ENCODE measurements around the gene KIF20A.
A peak's percentile ranks its signal among the peaks of the same experiment; 100 is the strongest.

Gene KIF20A

DNA sequence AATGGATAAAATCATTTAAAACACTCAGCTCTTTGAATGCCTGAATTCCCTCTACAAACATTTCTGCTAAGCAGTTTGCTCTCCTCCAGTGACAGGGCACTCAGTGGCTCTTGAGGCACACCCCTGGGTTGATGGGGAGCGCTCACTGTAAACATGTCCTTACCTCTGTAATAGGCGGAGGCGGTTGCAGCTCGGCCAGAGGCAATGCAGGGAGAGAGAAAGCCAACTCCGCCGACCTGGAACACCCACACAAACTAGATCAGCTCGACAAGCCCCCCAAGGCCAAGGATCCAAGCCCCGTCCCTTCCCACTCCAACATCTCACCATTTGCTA lies 33.9 kb downstream of the KIF20A start:
- no peak for TF ChIP-seq CTCF (conservative IDR thresholded peaks at IDR 0.05; ENCODE audit: low read depth, low read length)
- H2AFZ ChIP-seq (ENCODE audit: low read depth) = peak overlapping the region; percentile 87
- peaks cover 15% of the 10 kb centered on the region for H3K4me1 ChIP-seq (ENCODE audit: low read depth, poor library complexity, severe bottlenecking)
- H3K4me2 ChIP-seq = peak overlapping the region; percentile 82
- peaks cover 50% of the 10 kb centered on the region; the same call in 1 of the 2 replicates for H3K79me2 ChIP-seq (ENCODE audit: insufficient read depth, low read depth)
- no peaks in the 10 kb centered on the region; the same call in 1 of the 2 replicates for H3K36me3 ChIP-seq (ENCODE audit: insufficient read depth)
- H3K9ac ChIP-seq = peak overlapping the region; percentile 75; the same call in 1 of the 2 replicates
- no peak overlapping the region for H3K4me3 ChIP-seq (IDR thresholded peaks at IDR 0.05; ENCODE audit: insufficient read depth, low read depth, low read length)
- no peaks in the 10 kb centered on the region for H4K20me1 ChIP-seq (ENCODE audit: insufficient read depth)
- H3K27ac ChIP-seq = peak overlapping the region; percentile 46; the same call in 1 of the 2 replicates
- no peaks in the 10 kb centered on the region for H3K27me3 ChIP-seq (ENCODE audit: insufficient read depth, low read depth)

DNA sequence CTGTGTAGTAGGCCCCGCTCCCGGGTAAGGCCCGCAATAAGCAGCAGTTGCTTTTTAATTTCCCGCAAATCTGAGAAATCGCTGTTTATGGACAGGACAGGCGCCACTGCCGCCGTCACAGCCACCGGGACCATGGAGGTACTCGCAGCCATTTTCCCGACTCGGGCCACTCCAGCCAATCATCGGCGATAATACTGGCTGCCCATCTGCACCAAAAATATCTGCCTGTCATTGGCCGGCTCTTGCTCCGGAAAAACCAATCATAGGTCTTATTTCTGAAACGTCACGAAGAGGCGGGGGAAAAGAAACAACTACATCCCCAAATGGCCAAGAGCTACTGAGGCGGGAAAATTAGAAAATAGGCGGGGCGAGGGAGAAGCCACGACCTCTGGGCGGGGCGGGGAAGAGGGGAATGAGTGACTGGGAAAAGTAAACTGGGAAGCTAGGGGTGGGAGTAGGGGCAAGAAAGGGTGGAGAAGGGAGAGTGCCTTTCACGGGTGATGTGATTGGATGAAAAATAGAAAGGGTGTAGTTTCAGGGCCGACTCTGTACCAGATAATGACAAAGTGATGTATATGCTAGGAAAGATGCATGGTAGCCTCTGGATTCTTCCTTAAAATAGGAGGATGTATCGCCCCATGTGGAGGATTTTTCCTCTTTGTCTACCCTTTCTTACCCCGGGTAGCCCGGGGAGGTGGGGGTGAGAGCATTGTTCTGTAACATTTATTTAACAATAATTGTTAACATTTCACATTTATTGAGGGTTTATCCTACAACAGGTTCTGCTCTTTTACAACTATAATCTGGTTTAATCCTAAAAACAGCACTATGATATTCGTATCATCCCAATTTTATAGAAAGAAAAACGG lies 34.5 kb downstream of the KIF20A start, which contains the start of gene CDC23:
CDC23 (minus strand) TSS at position 163 of the 869 bp plus-strand sequence; CDS start at position 152, 11 bp downstream.
- Histone ChIP-seq H3K79me2 (ENCODE audit: insufficient read depth, low read depth) (peaks cover 45% of the 10 kb centered on the region; the same call in 1 of the 2 replicates), H3K36me3 (ENCODE audit: insufficient read depth) (no peaks in the 10 kb centered on the region; the same call in 1 of the 2 replicates), H3K27me3 (ENCODE audit: insufficient read depth, low read depth) (no peaks in the 10 kb centered on the region), H2AFZ (ENCODE audit: low read depth) (peak within 1 kb of the TSS; percentile 87), H4K20me1 (ENCODE audit: insufficient read depth) (no peaks in the 10 kb centered on the region), H3K27ac (peak within 1 kb of the TSS; percentile 46; the same call in 1 of the 2 replicates), H3K4me2 (peak within 1 kb of the TSS; percentile 82), H3K9ac (peak within 1 kb of the TSS; percentile 75; the same call in 1 of the 2 replicates), H3K4me3 (IDR thresholded peaks at IDR 0.05; ENCODE audit: insufficient read depth, low read depth, low read length) (no peak within 1 kb of the TSS), H3K4me1 (ENCODE audit: low read depth, poor library complexity, severe bottlenecking) (peaks cover 15% of the 10 kb centered on the region)
- no peak for TF ChIP-seq CTCF (conservative IDR thresholded peaks at IDR 0.05; ENCODE audit: low read depth, low read length)

DNA sequence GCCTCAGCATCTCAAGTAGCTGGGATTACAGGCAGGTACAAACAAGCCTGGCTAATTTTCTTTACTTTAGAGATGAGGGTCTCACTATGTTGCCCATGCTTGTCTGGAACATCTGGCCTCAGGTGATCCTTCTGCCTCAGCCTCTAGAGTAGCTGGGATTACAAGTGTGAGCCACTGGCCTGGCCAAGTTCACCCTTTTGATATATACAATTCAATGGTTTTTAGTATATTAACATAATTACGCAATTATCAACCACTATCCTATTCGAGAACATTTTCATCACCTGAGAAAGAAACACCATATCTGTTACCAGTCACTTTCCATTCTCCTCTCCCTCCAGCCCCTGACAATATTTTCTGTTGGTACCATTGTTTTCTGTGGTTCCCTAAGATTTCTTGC lies 37.9 kb downstream of the KIF20A start:
- Histone ChIP-seq H3K9ac (no peak overlapping the region), H3K4me3 (IDR thresholded peaks at IDR 0.05; ENCODE audit: insufficient read depth, low read depth, low read length) (no peak overlapping the region), H3K4me1 (ENCODE audit: low read depth, poor library complexity, severe bottlenecking) (peaks cover 12% of the 10 kb centered on the region), H4K20me1 (ENCODE audit: insufficient read depth) (no peaks in the 10 kb centered on the region), H3K36me3 (ENCODE audit: insufficient read depth) (no peaks in the 10 kb centered on the region), H3K27me3 (ENCODE audit: insufficient read depth, low read depth) (no peaks in the 10 kb centered on the region), H3K79me2 (ENCODE audit: insufficient read depth, low read depth) (peaks cover 12% of the 10 kb centered on the region; the same call in 1 of the 2 replicates), H3K4me2 (no peak overlapping the region), H3K27ac (no peak overlapping the region), H2AFZ (ENCODE audit: low read depth) (no peak overlapping the region)
- TF ChIP-seq CTCF (conservative IDR thresholded peaks at IDR 0.05; ENCODE audit: low read depth, low read length) = no peak

GRCh38 chr5:138223532-138223931 lies 44.6 kb downstream of the KIF20A start:
- Histone ChIP-seq H3K4me3 (IDR thresholded peaks at IDR 0.05; ENCODE audit: insufficient read depth, low read depth, low read length) (no peak overlapping the region), H4K20me1 (ENCODE audit: insufficient read depth) (no peaks in the 10 kb centered on the region), H3K36me3 (ENCODE audit: insufficient read depth) (no peaks in the 10 kb centered on the region), H3K4me2 (no peak overlapping the region), H3K4me1 (ENCODE audit: low read depth, poor library complexity, severe bottlenecking) (no peaks in the 10 kb centered on the region), H2AFZ (ENCODE audit: low read depth) (no peak overlapping the region), H3K79me2 (ENCODE audit: insufficient read depth, low read depth) (no peaks in the 10 kb centered on the region), H3K27me3 (ENCODE audit: insufficient read depth, low read depth) (no peaks in the 10 kb centered on the region), H3K9ac (no peak overlapping the region), H3K27ac (no peak overlapping the region)
- no peak for TF ChIP-seq CTCF (conservative IDR thresholded peaks at IDR 0.05; ENCODE audit: low read depth, low read length)

Data from KMS-11 (cell line).